GM12878 (cell line): ENCODE data around the gene MED31. TPM values are rescaled to one million over a fixed set of nuclear protein-coding genes. Genes with fewer than 3 reads are reported as not detected.

Experiments
- ATAC-seq: fragments of 200-7000 bp; cut with Tn5 transposase; 3 replicates; pipeline ENCODE4 v1.9.1; 2020; ENCODE audit warnings: mild to moderate bottlenecking, moderate library complexity
- BruUV-seq: library from RNA; stranded (reverse); fragments of 400-500 nt; replicated peaks from 2 replicates; lab custom pipeline; 2021; lab: Mats Ljungman, UMichigan
- CTCF ChIA-PET: fragments of 300-600 bp; sonication (Branson Sonifier 250); formaldehyde crosslinking; extraction: SDS; loops from one replicate; lab custom pipeline; 2021; ENCODE audit warnings: inconsistent platforms; lab: Yijun Ruan, JAX
- POLR2A ChIA-PET: fragments of 350-600 bp; formaldehyde crosslinking; extraction: SDS; loops from one replicate; lab custom pipeline; 2021; ENCODE audit warnings: inconsistent platforms; lab: Charles Lee
- RAD21 ChIA-PET: fragments of 300-600 bp; sonication (Branson Sonifier 250); formaldehyde crosslinking; loops from one replicate; lab custom pipeline; 2023; ENCODE audit warnings: antibody characterized with exemption; ENCODE audit not compliant: unreplicated experiment; lab: Charles Lee
- SMC1A ChIA-PET: fragments of 300-600 bp; sonication (Branson Sonifier 250); formaldehyde crosslinking; loops from one replicate; lab custom pipeline; 2023; ENCODE audit not compliant: unreplicated experiment, uncharacterized antibody; lab: Charles Lee
- DNase-seq: peaks from one replicate; pipeline ENCODE4 v3.0.0-alpha.2; 2011; ENCODE audit warnings: low read depth, low spot score
- FAIRE-seq: peaks from 3 replicates; lab custom pipeline; 2011; peaks lifted over from hg19 to GRCh38; lab: Jason Lieb, UNC
- H2AFZ ChIP-seq: 2 replicates; pipeline ENCODE4 v1.6.0; 2011; ENCODE audit warnings: low read depth, low read length, control low read depth; ENCODE audit not compliant: control insufficient read depth
- H3K27ac ChIP-seq: 2 replicates; pipeline ENCODE4 v1.5.1; 2011; ENCODE audit warnings: control low read depth; ENCODE audit not compliant: control insufficient read depth, insufficient read depth
- H3K27me3 ChIP-seq, 2 experiments: replicated peaks in 1 of 2; 2 replicates each; pipeline versions ENCODE4 v1.6.0 to v1.6.1; 2011; ENCODE audit warnings: low read length in 1 of 2; ENCODE audit not compliant: control insufficient read depth in 2 of 2, insufficient read depth in 2 of 2
- H3K36me3 ChIP-seq, 2 experiments: 2 replicates each; pipeline ENCODE4 v1.5.1; 2011; ENCODE audit warnings: low read length in 1 of 2; ENCODE audit not compliant: control insufficient read depth in 2 of 2, insufficient read depth in 2 of 2
- H3K4me1 ChIP-seq: 2 replicates; pipeline ENCODE4 v1.6.1; 2011; ENCODE audit warnings: mild to moderate bottlenecking, low read length, moderate library complexity, mixed read lengths; ENCODE audit not compliant: control insufficient read depth, insufficient read depth
- H3K4me2 ChIP-seq: 2 replicates; pipeline ENCODE4 v1.6.0; 2011; ENCODE audit warnings: control low read depth; ENCODE audit not compliant: control insufficient read depth, insufficient read depth
- H3K4me3 ChIP-seq: fragments of 200-600 bp; sonication (generic); 2 replicates; pipeline ENCODE4 v1.5.1; 2016
- H3K79me2 ChIP-seq: 2 replicates; pipeline ENCODE4 v1.6.0; 2011; ENCODE audit warnings: low read length; ENCODE audit not compliant: control insufficient read depth, insufficient read depth
- H3K9ac ChIP-seq: 2 replicates; pipeline ENCODE4 v1.8.0; 2011; ENCODE audit warnings: low read length, control low read depth, mixed read lengths; ENCODE audit not compliant: control insufficient read depth, insufficient read depth
- H3K9me3 ChIP-seq: replicated peaks from 3 replicates; pipeline ENCODE4 v1.5.1; 2011; ENCODE audit warnings: mild to moderate bottlenecking, low read length; ENCODE audit not compliant: control insufficient read depth, insufficient read depth
- H4K20me1 ChIP-seq: 2 replicates; pipeline ENCODE4 v1.6.0; 2011; ENCODE audit not compliant: control insufficient read depth, insufficient read depth
- BCL11A ChIP-seq: IDR thresholded peaks from 2 replicates; pipeline ENCODE4 v1.6.1; 2011; ENCODE audit warnings: low read depth, low read length
- CBFB ChIP-seq: IDR thresholded peaks from 2 replicates; pipeline ENCODE4 v1.6.1; 2016; ENCODE audit warnings: antibody characterized with exemption, low read depth
- CEBPZ ChIP-seq: fragments of 150-350 bp; IDR thresholded peaks from 2 replicates; pipeline ENCODE4 v1.6.1; 2016; ENCODE audit warnings: low read depth, low read length
- CHD1 ChIP-seq: IDR thresholded peaks from 2 replicates; pipeline ENCODE4 v1.6.1; 2012; ENCODE audit warnings: low read depth, low read length, improper control_type of control experiment
- EGR1 ChIP-seq, 2 experiments: IDR thresholded peaks; 1 replicate in 1 of 2; 2 replicates in 1 of 2; pipeline ENCODE4 v1.6.1; 2011 to 2012; ENCODE audit warnings: low read depth in 2 of 2, low read length in 2 of 2, borderline replicate concordance in 1 of 2, mild to moderate bottlenecking in 1 of 2, moderate library complexity in 1 of 2
- HSF1 ChIP-seq: fragments of 150-350 bp; IDR thresholded peaks from 2 replicates; pipeline ENCODE4 v1.6.1; 2014; ENCODE audit warnings: mild to moderate bottlenecking, low read depth, low read length
- KLF5 ChIP-seq: fragments of 450-650 bp; IDR thresholded peaks from 2 replicates; pipeline ENCODE4 v1.6.1; 2014; ENCODE audit warnings: mild to moderate bottlenecking; ENCODE audit not compliant: partially characterized antibody
- MYB ChIP-seq: fragments of 150-350 bp; IDR thresholded peaks from 2 replicates; pipeline ENCODE4 v1.6.1; 2014; ENCODE audit warnings: mild to moderate bottlenecking, low read depth, low read length, borderline replicate concordance
- NKRF ChIP-seq: fragments of 450-650 bp; conservative IDR thresholded peaks from 2 replicates; pipeline ENCODE4 v1.6.1; 2017; ENCODE audit warnings: mild to moderate bottlenecking, moderate library complexity
- USF2 ChIP-seq: IDR thresholded peaks from 2 replicates; pipeline ENCODE4 v1.6.1; 2011; ENCODE audit warnings: low read depth, low read length, improper control_type of control experiment, borderline replicate concordance
- ZBED1 ChIP-seq: IDR thresholded peaks from 2 replicates; pipeline ENCODE4 v1.6.1; 2016; ENCODE audit warnings: borderline replicate concordance
- ZNF592 ChIP-seq: fragments of 450-650 bp; IDR thresholded peaks from 2 replicates; pipeline ENCODE4 v1.6.1; 2017; ENCODE audit warnings: mild to moderate bottlenecking, moderate library complexity
- WGBS: methylation state at CpG from one replicate; pipeline ENCODE4 v1.1.6; 2016; ENCODE audit warnings: low lambda C conversion rate; ENCODE audit not compliant: insufficient replicate concordance, insufficient coverage; ENCODE audit errors: missing lambda C conversion rate; 5-methylcytosine and 5-hydroxymethylcytosine counted together
- in situ Hi-C: fragments of 300-500 bp; cut with MboI; formaldehyde crosslinking; loops from 9 replicates; pipeline ENCODE4 v1.14.3; 2018; ENCODE audit warnings: mixed read lengths
- intact Hi-C: fragments of 100-400 bp; cut with micrococcal nuclease; formaldehyde crosslinking; loops from one replicate; pipeline ENCODE4 v1.14.2; 2022; ENCODE audit not compliant: unreplicated experiment
- polyA plus RNA-seq, 11 experiments: library from polyadenylated mRNA; depleted of rRNA in 4 of 11; unstranded in 6 of 11; stranded (reverse) in 5 of 11; fragments of >200 nt; fragmentation: Nextera tagmentation in 4 of 11; fragmentation: Illumina TruSeq in 1 of 11; extraction: Ambion mirVana in 4 of 11; extraction: Trizol in 1 of 11; gene quantifications; 1 replicate in 1 of 11; 2 replicates in 10 of 11; pipeline versions ENCODE4 v1.2.1 to v1.2.3, GENCODE V29; 2011 to 2016; ENCODE audit warnings: inconsistent platforms in 2 of 11, missing spikeins in 2 of 11, low read depth in 1 of 11
- total RNA-seq, 4 experiments: library from RNA; depleted of rRNA in 3 of 4; stranded (reverse); fragments of >200 nt in 3 of 4; fragmentation: Illumina TruSeq in 1 of 4; extraction: Trizol in 1 of 4; gene quantifications; 2 replicates each; pipeline versions ENCODE4 v1.2.1 to v1.2.3, GENCODE V29; 2013 to 2021

MED31 gene
- total and polyA plus RNA-seq, 10 of the 15 experiments (the other 5 are each of a cell fraction or from before 2014, with no cell fraction given): 14.4 to 71.1 (median 34.6) TPM

GRCh38 chr17:6636105-6636504 lies 15.3 kb downstream of the MED31 start:
- no peak overlapping the region for H3K4me3 ChIP-seq
- no peak for DNase-seq
- H3K4me2 ChIP-seq: no peak overlapping the region
- peaks cover 21% of the 10 kb centered on the region for H3K79me2 ChIP-seq
- no peaks in the 10 kb centered on the region; the same call in 2 of the 3 replicates for H3K9me3 ChIP-seq
- no peaks in the 10 kb centered on the region for H3K27me3 ChIP-seq
- intact Hi-C loops (no loop called here), in situ Hi-C loops (no loop called here)
- ChIA-PET POLR2A (no interaction called here), CTCF (interaction anchor here (1.0 kb wide), 1 partner anchor 25 kb away, joined by 3 read pairs; no protein-coding TSS in a partner anchor), RAD21 (no interaction called here), SMC1A (no interaction called here)
- WGBS: 89% methylated on average over 2 of the region's 2 CpGs
- no peak for FAIRE-seq
- peaks cover 11% of the 10 kb centered on the region; the same call in 1 of the 2 replicates for H3K4me1 ChIP-seq
- no TSS peak for BruUV-seq
- no peak for ATAC-seq
- no peak overlapping the region for H2AFZ ChIP-seq
- H3K36me3 ChIP-seq: peaks cover 0 to 8% of the 10 kb centered on the region in 2 experiments; a peak in 1 of 4 replicates
- H3K27ac ChIP-seq: no peak overlapping the region
- H3K9ac ChIP-seq: no peak overlapping the region
- no peaks in the 10 kb centered on the region for H4K20me1 ChIP-seq
- no peak for TF ChIP-seq KLF5
- no peak for TF ChIP-seq HSF1
- TF ChIP-seq BCL11A: no peak
- TF ChIP-seq ZNF592: no peak
- no peak for TF ChIP-seq CBFB
- no peak for TF ChIP-seq ZBED1
- TF ChIP-seq CEBPZ: no peak
- no peak for TF ChIP-seq CHD1
- TF ChIP-seq EGR1 (IDR thresholded peaks at IDR 0.05; ENCODE audit: borderline replicate concordance in 1 of 2, low read depth in 2 of 2, low read length in 2 of 2): no peak
- TF ChIP-seq MYB: no peak
- no peak for TF ChIP-seq NKRF
- TF ChIP-seq USF2: no peak
